ENCODE measurements around the gene KIF13A. TPM values are rescaled to one million over a fixed set of nuclear protein-coding genes. Genes with fewer than 3 reads are reported as not detected.
"Not testable (repeated sequence)": the region's sequence is repeated elsewhere in the genome, so short reads cannot be mapped to it uniquely, and the experiment has no call there.

The KIF13A gene
- total RNA-seq, 4 donors from 2014 or later: 39.6 to 51.6 (median 43.2) TPM

DNA sequence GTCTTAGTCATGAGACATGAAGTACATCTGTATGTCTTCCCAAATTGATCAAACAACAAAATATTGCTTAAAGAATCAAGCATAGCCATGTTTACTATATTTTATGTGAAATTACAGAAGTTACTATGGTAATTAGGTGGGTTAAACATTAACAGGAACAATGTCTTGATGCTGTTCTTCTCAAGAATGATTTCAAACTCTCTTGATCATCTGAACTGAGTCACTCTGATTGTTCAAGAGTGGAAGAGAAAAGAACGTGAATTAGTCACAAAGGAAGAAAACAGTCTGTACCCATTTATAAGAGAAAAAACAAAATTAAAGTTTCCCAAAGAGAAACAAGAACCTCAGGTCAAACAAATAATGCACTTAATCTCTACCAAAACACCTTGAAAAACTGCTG, 218.6 kb downstream of the KIF13A start:
- peaks cover 0 to 78% (median 0%) of the 10 kb centered on the region in 3 donors for H3K36me3 ChIP-seq
- no peak for DNase-seq
- H3K4me1 ChIP-seq: no peaks in the 10 kb centered on the region
- H3K27ac ChIP-seq: no peak overlapping the region
- H3K4me3 ChIP-seq: no peak overlapping the region
- no peaks in the 10 kb centered on the region for H3K27me3 ChIP-seq
- no peak for TF ChIP-seq POLR2A (IDR thresholded peaks at IDR 0.05)
- TF ChIP-seq, protein P1, sequence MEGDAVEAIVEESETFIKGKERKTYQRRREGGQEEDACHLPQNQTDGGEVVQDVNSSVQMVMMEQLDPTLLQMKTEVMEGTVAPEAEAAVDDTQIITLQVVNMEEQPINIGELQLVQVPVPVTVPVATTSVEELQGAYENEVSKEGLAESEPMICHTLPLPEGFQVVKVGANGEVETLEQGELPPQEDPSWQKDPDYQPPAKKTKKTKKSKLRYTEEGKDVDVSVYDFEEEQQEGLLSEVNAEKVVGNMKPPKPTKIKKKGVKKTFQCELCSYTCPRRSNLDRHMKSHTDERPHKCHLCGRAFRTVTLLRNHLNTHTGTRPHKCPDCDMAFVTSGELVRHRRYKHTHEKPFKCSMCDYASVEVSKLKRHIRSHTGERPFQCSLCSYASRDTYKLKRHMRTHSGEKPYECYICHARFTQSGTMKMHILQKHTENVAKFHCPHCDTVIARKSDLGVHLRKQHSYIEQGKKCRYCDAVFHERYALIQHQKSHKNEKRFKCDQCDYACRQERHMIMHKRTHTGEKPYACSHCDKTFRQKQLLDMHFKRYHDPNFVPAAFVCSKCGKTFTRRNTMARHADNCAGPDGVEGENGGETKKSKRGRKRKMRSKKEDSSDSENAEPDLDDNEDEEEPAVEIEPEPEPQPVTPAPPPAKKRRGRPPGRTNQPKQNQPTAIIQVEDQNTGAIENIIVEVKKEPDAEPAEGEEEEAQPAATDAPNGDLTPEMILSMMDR (IDR thresholded peaks at IDR 0.05): no peak
- no peaks in the 10 kb centered on the region for H3K9me3 ChIP-seq

DNA sequence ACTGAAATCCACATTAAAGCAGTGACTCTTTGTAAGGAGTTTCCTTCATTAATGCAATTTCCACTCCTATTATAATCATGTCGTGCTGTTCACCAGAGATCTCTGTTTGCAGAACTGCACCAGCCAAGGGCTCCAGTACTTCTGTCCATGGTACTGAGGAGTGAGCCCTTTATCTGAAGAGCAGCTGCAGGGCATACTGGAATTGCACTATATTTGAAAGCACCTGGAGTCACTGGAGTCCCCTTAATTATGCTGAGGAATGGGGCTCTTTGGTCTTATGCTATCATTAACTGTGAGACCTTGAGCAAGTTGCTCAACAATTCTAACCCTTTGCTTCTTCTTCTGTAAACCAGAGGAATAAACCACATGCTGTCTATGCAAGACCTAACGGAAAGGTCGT, 219.0 kb downstream of the KIF13A start:
- Histone ChIP-seq H3K4me3 (no peak overlapping the region), H3K4me1 (no peaks in the 10 kb centered on the region), H3K27me3 (no peaks in the 10 kb centered on the region), H3K9me3 (no peaks in the 10 kb centered on the region), H3K27ac (no peak overlapping the region), H3K36me3 (peaks cover 0 to 78% (median 0%) of the 10 kb centered on the region in 3 donors)
- no peak for DNase-seq
- TF ChIP-seq, protein P1 (IDR thresholded peaks at IDR 0.05): no peak
- no peak for TF ChIP-seq POLR2A (IDR thresholded peaks at IDR 0.05)

DNA sequence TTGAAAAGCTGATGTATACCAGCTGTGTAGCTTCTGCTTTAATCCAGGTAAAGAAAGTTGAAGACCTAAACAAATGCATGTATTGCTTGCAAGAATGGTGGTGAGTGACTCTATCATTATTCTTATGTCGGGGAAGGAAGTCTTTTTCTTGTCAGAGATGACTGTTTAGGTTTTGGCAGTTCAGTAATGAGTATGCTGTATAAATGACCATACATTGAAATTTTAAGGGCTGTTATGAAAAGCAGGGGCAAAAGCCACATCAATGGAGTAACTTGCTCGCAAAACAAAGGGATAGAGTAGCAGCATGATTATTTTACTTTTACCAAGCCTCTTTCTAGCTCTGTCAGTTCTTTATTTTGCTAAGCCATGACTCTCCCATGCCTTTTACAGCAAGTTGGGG, 224.8 kb downstream of the KIF13A start:
- H3K4me1 ChIP-seq: no peaks in the 10 kb centered on the region
- no peak overlapping the region for H3K27ac ChIP-seq
- no peak for DNase-seq
- no peaks in the 10 kb centered on the region for H3K27me3 ChIP-seq
- peaks cover 0 to 45% (median 0%) of the 10 kb centered on the region in 3 donors for H3K36me3 ChIP-seq
- H3K4me3 ChIP-seq: no peak overlapping the region
- TF ChIP-seq, protein P1 (IDR thresholded peaks at IDR 0.05): no peak
- no peak for TF ChIP-seq POLR2A (IDR thresholded peaks at IDR 0.05)
- no peaks in the 10 kb centered on the region for H3K9me3 ChIP-seq

DNA sequence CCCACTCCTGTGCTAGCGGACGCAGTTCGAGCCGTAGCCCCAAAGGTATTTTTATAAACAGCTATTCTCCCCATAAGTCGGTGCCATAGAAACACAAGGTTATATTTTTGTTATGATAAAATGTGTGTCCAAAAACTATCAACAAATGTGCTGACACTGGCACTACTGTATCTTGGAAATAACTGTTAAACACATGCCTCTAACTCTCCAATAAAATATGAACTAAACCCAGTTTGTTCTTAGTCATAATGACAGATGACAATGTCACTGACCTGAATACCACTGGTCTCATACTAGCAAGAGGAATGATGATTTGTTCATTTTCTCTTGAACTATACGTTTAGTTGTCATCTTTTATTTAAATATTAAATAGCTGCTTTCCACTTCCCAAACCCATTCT, 229.3 kb downstream of the KIF13A start:
- no peak for TF ChIP-seq POLR2A (IDR thresholded peaks at IDR 0.05)
- TF ChIP-seq, protein P1 (IDR thresholded peaks at IDR 0.05): no peak

DNA sequence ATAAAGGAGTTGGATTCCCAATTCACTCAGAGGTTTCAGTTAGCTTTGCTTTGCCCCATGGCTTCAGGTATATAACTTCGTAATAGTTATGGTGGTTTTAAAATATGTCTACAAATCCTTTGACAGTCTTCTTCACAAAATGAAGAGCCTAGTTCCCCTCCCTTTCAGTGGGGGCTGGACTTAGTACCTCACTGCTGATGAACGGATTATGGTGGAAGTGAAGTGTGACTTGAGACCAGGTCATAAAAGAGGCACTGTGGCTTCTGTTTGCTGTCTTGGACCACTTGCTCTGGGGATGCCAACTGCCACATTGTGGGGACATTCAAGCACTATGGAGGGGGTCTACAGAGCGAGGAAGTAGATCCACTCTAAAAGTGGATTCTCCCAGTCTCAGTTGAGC, 233.2 kb downstream of the KIF13A start:
- H3K36me3 ChIP-seq: peaks cover 0 to 5% (median 0%) of the 10 kb centered on the region in 3 donors
- no peaks in the 10 kb centered on the region for H3K27me3 ChIP-seq
- H3K27ac ChIP-seq: no peak overlapping the region
- H3K9me3 ChIP-seq: no peaks in the 10 kb centered on the region
- no peak for DNase-seq
- TF ChIP-seq POLR2A (IDR thresholded peaks at IDR 0.05): no peak
- TF ChIP-seq, protein P1 (IDR thresholded peaks at IDR 0.05): no peak
- H3K4me3 ChIP-seq: no peak overlapping the region
- H3K4me1 ChIP-seq: no peaks in the 10 kb centered on the region

More for the DNA sequence above, 229.3 kb downstream of the KIF13A start:
- Histone ChIP-seq H3K27ac (no peak overlapping the region), H3K9me3 (no peaks in the 10 kb centered on the region), H3K27me3 (no peaks in the 10 kb centered on the region), H3K4me1 (no peaks in the 10 kb centered on the region), H3K36me3 (peaks cover 0 to 18% (median 0%) of the 10 kb centered on the region in 3 donors), H3K4me3 (no peak overlapping the region)
- DNase-seq: no peak

DNA sequence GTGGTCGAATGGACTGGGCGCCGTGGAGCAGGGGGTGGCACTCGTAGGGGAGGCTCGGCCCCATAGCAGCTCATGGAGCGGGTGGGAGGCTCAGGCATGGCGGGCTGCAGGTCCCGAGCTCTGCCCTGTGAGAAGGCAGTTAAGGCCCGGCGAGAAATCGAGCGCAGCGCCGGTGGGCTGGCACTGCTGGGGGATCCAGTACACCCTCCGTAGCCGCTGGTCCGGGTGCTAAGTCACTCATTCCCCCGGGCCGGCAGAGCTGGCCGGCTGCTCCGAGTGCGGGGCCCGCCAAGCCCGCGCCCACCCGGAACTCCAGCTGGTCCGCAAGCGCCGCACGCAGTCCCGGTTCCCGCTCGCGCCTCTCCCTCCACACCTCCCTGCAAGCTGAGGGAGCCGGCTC, 242.1 kb downstream of the KIF13A start:
- not testable (repeated sequence) for H3K4me1 ChIP-seq, H3K27ac ChIP-seq, H3K27me3 ChIP-seq, H3K4me3 ChIP-seq, H3K9me3 ChIP-seq, DNase-seq, H3K36me3 ChIP-seq

DNA sequence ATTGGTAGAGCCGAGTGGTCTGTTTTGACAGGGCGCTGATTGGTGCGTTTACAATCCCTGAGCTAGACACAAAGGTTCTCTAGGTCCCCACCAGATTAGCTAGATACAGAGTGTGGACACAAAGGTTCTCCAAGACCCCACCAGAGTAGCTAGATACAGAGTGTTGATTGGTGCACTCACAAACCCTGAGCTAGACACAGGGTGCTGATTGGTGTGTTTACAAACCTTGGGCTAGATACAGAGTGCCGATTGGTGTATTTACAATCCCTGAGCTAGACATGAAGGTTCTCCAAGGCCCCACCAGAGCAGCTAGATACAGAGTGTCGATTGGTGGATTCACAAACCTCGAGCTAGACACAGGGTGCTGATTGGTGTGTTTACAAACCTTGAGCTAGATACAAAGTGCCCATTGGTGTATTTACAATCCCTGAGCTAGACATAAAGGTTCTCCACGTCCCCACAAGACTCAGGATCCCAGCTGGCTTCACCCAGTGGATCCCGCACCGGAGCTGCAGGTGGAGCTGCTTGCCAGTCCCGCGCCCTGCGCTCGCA, 242.6 kb downstream of the KIF13A start:
- not testable (repeated sequence) for H3K4me3 ChIP-seq, H3K27ac ChIP-seq, H3K27me3 ChIP-seq, DNase-seq, H3K9me3 ChIP-seq, H3K36me3 ChIP-seq, H3K4me1 ChIP-seq

Data from Peyer's patch (tissue), 4 donors.